ENCODE measurements around the gene PIGK.

The PIGK gene

GRCh38 chr1:77096496-77097255, 122.6 kb downstream of the PIGK start:
- ChIA-PET CTCF (interaction anchor here (0.6 kb wide), 1 partner anchor 46 kb away, joined by 3 read pairs; no protein-coding TSS in a partner anchor), POLR2A (ENCODE audit: low non-redundant PET) (no interaction called here)
- H3K27ac ChIP-seq = no peak overlapping the region
- DNase-seq (ENCODE audit: low spot score) = no peak
- TF ChIP-seq CTCF (conservative IDR thresholded peaks at IDR 0.05; ENCODE audit: low read depth) = no peak

DNA sequence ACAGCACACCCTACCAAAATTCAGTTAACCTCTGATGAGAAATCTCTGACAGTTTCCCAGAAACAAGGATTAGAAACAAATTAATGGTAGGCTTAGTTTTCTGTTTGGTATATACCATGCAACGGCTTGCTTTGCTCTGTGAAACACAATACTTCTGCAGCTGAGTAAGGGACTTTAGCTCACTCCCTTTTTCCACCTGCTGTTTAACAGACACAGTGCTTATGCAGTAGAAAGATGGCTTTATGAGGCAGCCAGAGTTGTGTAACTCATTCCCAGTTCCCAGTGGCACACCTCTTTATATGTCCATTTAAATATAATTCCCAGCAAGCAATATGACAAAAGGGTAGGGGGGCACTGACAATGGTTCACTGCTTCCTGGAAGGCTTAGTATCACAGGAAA, 124.0 kb downstream of the PIGK start:
- no peak for TF ChIP-seq CTCF (conservative IDR thresholded peaks at IDR 0.05; ENCODE audit: low read depth)
- POLR2A ChIA-PET (ENCODE audit: low non-redundant PET) = no interaction called here
- no peak for DNase-seq (ENCODE audit: low spot score)
- no peak overlapping the region for H3K27ac ChIP-seq
- CTCF ChIA-PET = interaction anchor here (0.6 kb wide), 2 partner anchors 97 to 705 kb away, joined by 4 to 7 read pairs; no protein-coding TSS in a partner anchor

DNA sequence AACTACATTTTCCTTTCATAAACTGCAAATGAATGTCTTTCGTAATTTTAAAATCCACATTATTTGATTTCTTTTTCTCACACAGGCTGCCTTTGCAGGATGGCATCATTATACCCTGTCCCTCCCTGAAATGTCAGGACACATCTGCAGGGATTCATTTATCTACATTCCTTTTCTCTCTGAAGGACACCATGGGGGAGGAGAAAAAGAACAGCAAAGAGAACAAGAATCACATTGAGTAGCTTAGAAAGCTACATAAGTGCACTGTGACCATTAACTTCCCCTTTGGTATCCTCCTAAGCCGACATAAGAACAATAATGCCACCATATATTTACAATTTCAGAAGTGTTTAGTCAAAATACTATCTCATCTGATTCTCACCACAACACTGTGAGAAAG, 129.5 kb downstream of the PIGK start:
- DNase-seq (ENCODE audit: low spot score) = no peak
- no peak overlapping the region for H3K27ac ChIP-seq
- ChIA-PET CTCF (no interaction called here), POLR2A (ENCODE audit: low non-redundant PET) (no interaction called here)
- no peak for TF ChIP-seq CTCF (conservative IDR thresholded peaks at IDR 0.05; ENCODE audit: low read depth)

- TF ChIP-seq CTCF (conservative IDR thresholded peaks at IDR 0.05; ENCODE audit: low read depth) = no peak
- CTCF ChIA-PET = no interaction called here
- no peak overlapping the region for H3K27ac ChIP-seq
- DNase-seq (ENCODE audit: low spot score) = no peak
- POLR2A ChIA-PET (ENCODE audit: low non-redundant PET) = no interaction called here
Observed at GRCh38 chr1:77085109-77085508, 134.1 kb downstream of the PIGK start.

DNA sequence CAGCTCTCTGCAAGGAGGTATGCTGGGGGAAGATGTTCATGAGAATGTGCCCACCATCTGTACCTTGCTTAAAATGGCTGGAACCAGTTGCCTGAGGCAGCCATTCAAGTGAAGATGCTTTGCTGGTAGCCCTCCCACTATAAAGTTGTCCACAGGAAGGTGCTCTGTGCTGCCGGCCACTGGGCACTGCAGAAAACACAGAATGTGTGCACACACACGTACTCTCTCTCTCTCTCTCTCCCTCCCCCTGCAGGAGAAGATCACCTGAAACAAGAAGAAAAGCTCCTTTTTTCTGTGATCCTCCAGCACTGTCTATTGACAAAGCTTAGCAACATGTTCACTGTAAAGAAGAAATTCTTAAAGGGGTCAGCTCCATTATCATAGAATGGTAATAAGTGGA, 134.8 kb downstream of the PIGK start:
- POLR2A ChIA-PET (ENCODE audit: low non-redundant PET) = no interaction called here
- no peak for DNase-seq (ENCODE audit: low spot score)
- CTCF ChIA-PET = interaction anchor here (0.5 to 0.6 kb wide), 2 partner anchors 665 to 1030 kb away, joined by 3 to 5 read pairs; no protein-coding TSS in a partner anchor

DNA sequence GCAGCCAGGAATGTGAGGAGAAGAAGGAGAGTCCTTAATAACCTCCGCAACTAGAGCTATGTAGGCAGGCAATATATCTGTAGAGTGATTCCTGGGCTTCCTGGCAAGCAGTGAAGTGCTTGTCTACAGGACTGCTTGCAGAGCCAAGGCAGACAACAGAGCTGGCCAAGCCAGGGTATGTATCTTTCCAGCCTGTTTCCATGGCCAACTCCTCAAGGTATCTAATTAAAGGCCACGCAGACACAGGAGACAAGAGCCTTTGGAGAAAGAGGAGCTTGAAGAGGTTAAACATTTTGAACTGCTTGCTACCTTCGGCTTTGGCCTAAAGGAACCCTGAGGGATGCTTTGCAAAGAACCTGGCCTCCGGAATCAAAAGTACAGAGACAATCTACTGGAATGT, 137.4 kb downstream of the PIGK start:
- CTCF ChIA-PET = no interaction called here
- H3K27ac ChIP-seq = no peak overlapping the region
- TF ChIP-seq CTCF (conservative IDR thresholded peaks at IDR 0.05; ENCODE audit: low read depth) = no peak
- POLR2A ChIA-PET (ENCODE audit: low non-redundant PET) = no interaction called here
- no peak for DNase-seq (ENCODE audit: low spot score)

More for the DNA sequence above, 134.8 kb downstream of the PIGK start:
- H3K27ac ChIP-seq = no peak overlapping the region
- TF ChIP-seq CTCF (conservative IDR thresholded peaks at IDR 0.05; ENCODE audit: low read depth) = no peak
